SK-N-SH treated with all-trans-retinoic acid at 6 μM for 48 hours (cell line): Measurements from ENCODE around the gene INPP5E.
A peak's percentile ranks its signal among the peaks of the same experiment; 100 is the strongest.

ENCODE experiments used
- ATAC-seq: fragments of 200-7000 bp; cut with Tn5 transposase; 3 replicates; pipeline ENCODE4 v1.9.1; 2020; ENCODE audit warnings: mild to moderate bottlenecking, moderate library complexity
- ARNTL ChIP-seq: fragments of 450-650 bp; formaldehyde crosslinking; IDR thresholded peaks from 2 replicates; pipeline ENCODE4 v1.5.0; 2020; ENCODE audit warnings: low read depth, mild to moderate bottlenecking, moderate library complexity, borderline replicate concordance
- BACH2 ChIP-seq: fragments of 250-450 bp; sonication (Bioruptor Pico); IDR thresholded peaks from 2 replicates; pipeline ENCODE4 v1.9.0; 2021; ENCODE audit warnings: mild to moderate bottlenecking, borderline replicate concordance
- CSDC2 ChIP-seq: fragments of 250-450 bp; sonication (Bioruptor Pico); IDR thresholded peaks from 2 replicates; pipeline ENCODE4 v1.5.0; 2020; ENCODE audit warnings: mild to moderate bottlenecking, moderate library complexity
- ESRRG ChIP-seq: fragments of 250-450 bp; sonication (Bioruptor Pico); IDR thresholded peaks from 2 replicates; pipeline ENCODE4 v1.6.1; 2021; ENCODE audit warnings: mild to moderate bottlenecking
- ISL1 ChIP-seq: fragments of 250-450 bp; sonication (Bioruptor Pico); IDR thresholded peaks from 2 replicates; pipeline ENCODE4 v2.1.2; 2022; ENCODE audit warnings: mild to moderate bottlenecking, moderate library complexity
- OSR1 ChIP-seq: fragments of 250-450 bp; sonication (Bioruptor Pico); IDR thresholded peaks from 2 replicates; pipeline ENCODE4 v1.8.0; 2022; ENCODE audit warnings: moderate library complexity, mild to moderate bottlenecking, inconsistent platforms
- SNAI2 ChIP-seq: fragments of 250-450 bp; sonication (Bioruptor Pico); IDR thresholded peaks from 2 replicates; pipeline ENCODE4 v1.5.0; 2020; ENCODE audit warnings: mild to moderate bottlenecking, moderate library complexity
- TCF4 ChIP-seq: fragments of 250-450 bp; sonication (Bioruptor Pico); IDR thresholded peaks from 2 replicates; pipeline ENCODE4 v1.8.0; 2021; ENCODE audit warnings: mild to moderate bottlenecking, moderate library complexity, borderline replicate concordance
- TOX ChIP-seq: fragments of 250-450 bp; sonication (Bioruptor Pico); IDR thresholded peaks from 2 replicates; pipeline ENCODE4 v1.8.0; 2021; ENCODE audit warnings: mild to moderate bottlenecking, moderate library complexity, borderline replicate concordance
- ZC3H10 ChIP-seq: fragments of 250-450 bp; sonication (Bioruptor Pico); IDR thresholded peaks from 2 replicates; pipeline ENCODE4 v1.5.1; 2021; ENCODE audit warnings: mild to moderate bottlenecking, moderate library complexity
- ZFP30 ChIP-seq: fragments of 450-650 bp; formaldehyde crosslinking; IDR thresholded peaks from 2 replicates; pipeline ENCODE4 v1.5.0; 2022; ENCODE audit warnings: mild to moderate bottlenecking, moderate library complexity
- ZNF70 ChIP-seq: fragments of 450-650 bp; formaldehyde crosslinking; IDR thresholded peaks from 2 replicates; pipeline ENCODE4 v1.5.0; 2020; ENCODE audit warnings: mild to moderate bottlenecking, moderate library complexity
- ZNF8 ChIP-seq: fragments of 450-650 bp; formaldehyde crosslinking; IDR thresholded peaks from 2 replicates; pipeline ENCODE4 v1.5.0; 2020; ENCODE audit warnings: mild to moderate bottlenecking, moderate library complexity
- TF ChIP-seq, protein P1 (sequence below): fragments of 250-450 bp; sonication (Bioruptor Pico); IDR thresholded peaks from 2 replicates; pipeline ENCODE4 v1.5.0; 2020; ENCODE audit warnings: mild to moderate bottlenecking, moderate library complexity
- TF ChIP-seq, protein P2 (sequence below): fragments of 250-450 bp; sonication (Bioruptor Pico); IDR thresholded peaks from 2 replicates; pipeline ENCODE4 v1.5.1; 2021; ENCODE audit warnings: mild to moderate bottlenecking, moderate library complexity
- TF ChIP-seq, protein P3 (sequence below): fragments of 250-450 bp; sonication (Bioruptor Pico); IDR thresholded peaks from 2 replicates; pipeline ENCODE4 v1.8.0; 2020; ENCODE audit warnings: mild to moderate bottlenecking, moderate library complexity, borderline replicate concordance
- TF ChIP-seq, protein P4 (sequence below): fragments of 250-450 bp; sonication (Bioruptor Pico); IDR thresholded peaks from 2 replicates; pipeline ENCODE4 v1.5.1; 2020; ENCODE audit warnings: low read depth, mild to moderate bottlenecking, moderate library complexity

INPP5E gene

DNA sequence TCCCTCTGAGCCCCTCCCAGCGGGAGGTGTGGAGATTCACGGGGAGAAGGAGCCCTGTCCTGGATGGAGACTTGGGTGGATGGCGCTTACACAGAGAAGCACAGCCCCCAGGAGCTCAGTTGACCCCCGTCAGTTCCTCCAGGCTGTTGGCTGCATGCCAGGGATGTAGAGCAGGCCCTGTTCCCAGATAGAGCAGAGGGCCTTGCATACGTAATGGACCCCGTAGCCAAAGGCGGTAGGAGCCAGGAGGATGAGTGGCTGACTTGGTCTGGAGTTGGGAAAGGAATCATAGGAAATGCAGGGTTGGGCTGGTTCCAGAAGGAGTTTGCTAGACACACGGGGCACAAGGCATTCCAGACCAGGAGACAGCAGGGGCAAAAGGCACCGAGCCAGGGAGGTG, 26.7 kb downstream of the INPP5E start:
- TF ChIP-seq, protein P1, sequence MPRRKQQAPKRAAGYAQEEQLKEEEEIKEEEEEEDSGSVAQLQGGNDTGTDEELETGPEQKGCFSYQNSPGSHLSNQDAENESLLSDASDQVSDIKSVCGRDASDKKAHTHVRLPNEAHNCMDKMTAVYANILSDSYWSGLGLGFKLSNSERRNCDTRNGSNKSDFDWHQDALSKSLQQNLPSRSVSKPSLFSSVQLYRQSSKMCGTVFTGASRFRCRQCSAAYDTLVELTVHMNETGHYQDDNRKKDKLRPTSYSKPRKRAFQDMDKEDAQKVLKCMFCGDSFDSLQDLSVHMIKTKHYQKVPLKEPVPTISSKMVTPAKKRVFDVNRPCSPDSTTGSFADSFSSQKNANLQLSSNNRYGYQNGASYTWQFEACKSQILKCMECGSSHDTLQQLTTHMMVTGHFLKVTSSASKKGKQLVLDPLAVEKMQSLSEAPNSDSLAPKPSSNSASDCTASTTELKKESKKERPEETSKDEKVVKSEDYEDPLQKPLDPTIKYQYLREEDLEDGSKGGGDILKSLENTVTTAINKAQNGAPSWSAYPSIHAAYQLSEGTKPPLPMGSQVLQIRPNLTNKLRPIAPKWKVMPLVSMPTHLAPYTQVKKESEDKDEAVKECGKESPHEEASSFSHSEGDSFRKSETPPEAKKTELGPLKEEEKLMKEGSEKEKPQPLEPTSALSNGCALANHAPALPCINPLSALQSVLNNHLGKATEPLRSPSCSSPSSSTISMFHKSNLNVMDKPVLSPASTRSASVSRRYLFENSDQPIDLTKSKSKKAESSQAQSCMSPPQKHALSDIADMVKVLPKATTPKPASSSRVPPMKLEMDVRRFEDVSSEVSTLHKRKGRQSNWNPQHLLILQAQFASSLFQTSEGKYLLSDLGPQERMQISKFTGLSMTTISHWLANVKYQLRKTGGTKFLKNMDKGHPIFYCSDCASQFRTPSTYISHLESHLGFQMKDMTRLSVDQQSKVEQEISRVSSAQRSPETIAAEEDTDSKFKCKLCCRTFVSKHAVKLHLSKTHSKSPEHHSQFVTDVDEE (CRISPR knock-in tag), result no peak
- TF ChIP-seq ZFP30, result no peak
- TF ChIP-seq TOX (CRISPR knock-in tag), result no peak
- TF ChIP-seq ZC3H10 (CRISPR knock-in tag), result no peak
- TF ChIP-seq, protein P2, sequence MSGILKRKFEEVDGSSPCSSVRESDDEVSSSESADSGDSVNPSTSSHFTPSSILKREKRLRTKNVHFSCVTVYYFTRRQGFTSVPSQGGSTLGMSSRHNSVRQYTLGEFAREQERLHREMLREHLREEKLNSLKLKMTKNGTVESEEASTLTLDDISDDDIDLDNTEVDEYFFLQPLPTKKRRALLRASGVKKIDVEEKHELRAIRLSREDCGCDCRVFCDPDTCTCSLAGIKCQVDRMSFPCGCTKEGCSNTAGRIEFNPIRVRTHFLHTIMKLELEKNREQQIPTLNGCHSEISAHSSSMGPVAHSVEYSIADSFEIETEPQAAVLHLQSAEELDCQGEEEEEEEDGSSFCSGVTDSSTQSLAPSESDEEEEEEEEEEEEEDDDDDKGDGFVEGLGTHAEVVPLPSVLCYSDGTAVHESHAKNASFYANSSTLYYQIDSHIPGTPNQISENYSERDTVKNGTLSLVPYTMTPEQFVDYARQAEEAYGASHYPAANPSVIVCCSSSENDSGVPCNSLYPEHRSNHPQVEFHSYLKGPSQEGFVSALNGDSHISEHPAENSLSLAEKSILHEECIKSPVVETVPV (CRISPR knock-in tag), result no peak
- TF ChIP-seq, protein P3, sequence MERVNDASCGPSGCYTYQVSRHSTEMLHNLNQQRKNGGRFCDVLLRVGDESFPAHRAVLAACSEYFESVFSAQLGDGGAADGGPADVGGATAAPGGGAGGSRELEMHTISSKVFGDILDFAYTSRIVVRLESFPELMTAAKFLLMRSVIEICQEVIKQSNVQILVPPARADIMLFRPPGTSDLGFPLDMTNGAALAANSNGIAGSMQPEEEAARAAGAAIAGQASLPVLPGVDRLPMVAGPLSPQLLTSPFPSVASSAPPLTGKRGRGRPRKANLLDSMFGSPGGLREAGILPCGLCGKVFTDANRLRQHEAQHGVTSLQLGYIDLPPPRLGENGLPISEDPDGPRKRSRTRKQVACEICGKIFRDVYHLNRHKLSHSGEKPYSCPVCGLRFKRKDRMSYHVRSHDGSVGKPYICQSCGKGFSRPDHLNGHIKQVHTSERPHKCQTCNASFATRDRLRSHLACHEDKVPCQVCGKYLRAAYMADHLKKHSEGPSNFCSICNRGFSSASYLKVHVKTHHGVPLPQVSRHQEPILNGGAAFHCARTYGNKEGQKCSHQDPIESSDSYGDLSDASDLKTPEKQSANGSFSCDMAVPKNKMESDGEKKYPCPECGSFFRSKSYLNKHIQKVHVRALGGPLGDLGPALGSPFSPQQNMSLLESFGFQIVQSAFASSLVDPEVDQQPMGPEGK (CRISPR knock-in tag), result no peak
- no peak for TF ChIP-seq ZNF70 (CRISPR knock-in tag)
- no peak for TF ChIP-seq SNAI2 (CRISPR knock-in tag)
- no peak for TF ChIP-seq ESRRG (CRISPR knock-in tag)
- no peak for ATAC-seq

DNA sequence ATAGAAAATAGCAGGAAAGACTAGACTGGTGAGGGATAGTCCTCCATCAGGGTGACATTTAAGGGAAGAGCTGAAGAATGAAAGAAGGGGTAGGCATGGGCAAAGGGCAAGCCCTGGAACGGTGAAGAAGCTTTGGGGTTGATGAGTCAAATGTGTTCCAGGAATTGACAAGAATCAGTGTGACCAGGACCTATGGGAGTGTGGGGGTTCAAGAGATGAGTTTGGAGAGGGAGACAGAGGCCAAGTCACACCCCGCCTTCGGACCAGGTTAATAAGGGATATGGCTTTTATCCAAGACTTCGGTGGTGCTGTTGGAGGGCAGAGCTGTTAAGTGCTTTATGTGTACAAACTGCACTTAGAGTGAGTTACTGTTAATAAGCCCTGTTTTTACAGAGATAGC, 28.3 kb downstream of the INPP5E start:
- ATAC-seq, result no peak
- no peak for TF ChIP-seq ZNF8 (CRISPR knock-in tag)
- no peak for TF ChIP-seq ESRRG (CRISPR knock-in tag)
- no peak for TF ChIP-seq TCF4 (CRISPR knock-in tag)
- TF ChIP-seq CSDC2 (CRISPR knock-in tag), result no peak
- TF ChIP-seq, protein P4, sequence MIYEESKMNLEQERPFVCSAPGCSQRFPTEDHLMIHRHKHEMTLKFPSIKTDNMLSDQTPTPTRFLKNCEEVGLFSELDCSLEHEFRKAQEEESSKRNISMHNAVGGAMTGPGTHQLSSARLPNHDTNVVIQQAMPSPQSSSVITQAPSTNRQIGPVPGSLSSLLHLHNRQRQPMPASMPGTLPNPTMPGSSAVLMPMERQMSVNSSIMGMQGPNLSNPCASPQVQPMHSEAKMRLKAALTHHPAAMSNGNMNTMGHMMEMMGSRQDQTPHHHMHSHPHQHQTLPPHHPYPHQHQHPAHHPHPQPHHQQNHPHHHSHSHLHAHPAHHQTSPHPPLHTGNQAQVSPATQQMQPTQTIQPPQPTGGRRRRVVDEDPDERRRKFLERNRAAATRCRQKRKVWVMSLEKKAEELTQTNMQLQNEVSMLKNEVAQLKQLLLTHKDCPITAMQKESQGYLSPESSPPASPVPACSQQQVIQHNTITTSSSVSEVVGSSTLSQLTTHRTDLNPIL (CRISPR knock-in tag), result no peak
- TF ChIP-seq OSR1 (CRISPR knock-in tag), result no peak
- TF ChIP-seq TOX (CRISPR knock-in tag), result no peak
- TF ChIP-seq ZFP30, result no peak
- no peak for TF ChIP-seq ISL1 (CRISPR knock-in tag)
- TF ChIP-seq, protein P3 (CRISPR knock-in tag), result no peak
- no peak for TF ChIP-seq ZNF70 (CRISPR knock-in tag)

DNA sequence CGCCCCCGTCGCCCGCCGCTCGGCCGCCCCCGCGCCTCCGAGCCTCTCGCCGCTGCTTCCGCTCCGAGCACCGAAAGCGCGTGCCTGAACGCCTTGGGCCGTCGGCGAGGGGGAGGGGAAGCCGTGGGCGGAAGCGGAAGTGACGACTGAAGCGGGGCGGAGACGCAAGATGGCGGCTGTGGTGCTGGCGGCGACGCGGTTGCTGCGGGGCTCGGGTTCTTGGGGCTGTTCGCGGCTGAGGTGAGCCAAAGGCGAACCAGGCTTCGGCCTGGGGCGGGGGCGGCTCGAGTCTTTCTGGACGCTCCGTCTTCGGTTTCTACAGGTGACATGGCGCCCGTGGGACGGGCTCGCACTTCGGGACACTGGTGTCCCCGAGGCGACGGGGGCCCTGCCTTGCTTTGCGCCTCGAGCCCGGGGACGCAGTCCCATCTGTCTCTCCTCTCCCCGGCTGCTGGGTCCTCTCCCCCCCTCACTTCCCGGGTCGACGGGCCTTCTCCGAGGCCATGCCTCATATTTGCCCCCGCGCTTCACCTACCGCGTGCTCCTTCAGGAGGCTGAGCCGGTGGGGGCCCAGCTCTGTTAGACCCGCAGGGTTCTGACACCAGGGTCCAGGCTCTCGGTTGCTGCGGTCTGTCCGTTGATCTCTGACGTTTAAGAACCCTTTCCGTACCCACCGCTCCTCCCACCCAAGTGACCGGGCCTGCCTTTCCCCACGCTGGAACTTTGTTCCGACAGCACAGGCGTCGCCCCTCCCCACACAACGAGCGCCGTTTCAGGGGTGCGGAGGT, 29.0 kb downstream of the INPP5E start, which contains the start of the genes ENTR1 and PMPCA:
Gene ENTR1 (minus strand): TSS at position 115 of the 788 bp plus-strand sequence. CDS start 217 bp downstream, outside the sequence.
Gene PMPCA (plus strand): TSS at position 159 of the 788 bp plus-strand sequence. CDS start 11 bp downstream, at position 170.
- peak; percentile 85 for ATAC-seq
- TF ChIP-seq ZNF8 (CRISPR knock-in tag) (no peak), ARNTL (CRISPR knock-in tag) (no peak), BACH2 (CRISPR knock-in tag) (no peak), CSDC2 (CRISPR knock-in tag) (no peak)
- TF ChIP-seq, protein P1 (CRISPR knock-in tag), result no peak
- TF ChIP-seq, protein P3 (CRISPR knock-in tag), result 0 out of 2 replicates have a peak, but pooled peaks have one; percentile 18
